ENCODE measurements around the gene OSTM1.
"Not testable (repeated sequence)": the region's sequence is repeated elsewhere in the genome, so short reads cannot be mapped to it uniquely, and the experiment has no call there.

Gene OSTM1

GRCh38 chr6:108039681-108040080 lies 34.9 kb downstream of the OSTM1 start:
- no peak overlapping the region for H3K9ac ChIP-seq (ENCODE audit: low read depth, low read length)
- H3K36me3 ChIP-seq (ENCODE audit: insufficient read depth, low read length) = peaks cover 11% of the 10 kb centered on the region
- no peaks in the 10 kb centered on the region for H3K9me3 ChIP-seq (replicated peaks; ENCODE audit: low read length)
- no peak overlapping the region for H3K4me3 ChIP-seq (ENCODE audit: low read length)
- H3K4me2 ChIP-seq (ENCODE audit: low read length) = no peak overlapping the region
- no peaks in the 10 kb centered on the region for H3K4me1 ChIP-seq (ENCODE audit: control insufficient read depth, insufficient read depth, low read length)
- no peaks in the 10 kb centered on the region for H3K27me3 ChIP-seq (ENCODE audit: control insufficient read depth, insufficient read depth, low read length)

- Histone ChIP-seq H3K9ac (ENCODE audit: low read depth, low read length) (no peak overlapping the region), H3K36me3 (ENCODE audit: insufficient read depth, low read length) (peaks cover 7% of the 10 kb centered on the region)
Measured at GRCh38 chr6:108036884-108037283, 37.7 kb downstream of the OSTM1 start.

DNA sequence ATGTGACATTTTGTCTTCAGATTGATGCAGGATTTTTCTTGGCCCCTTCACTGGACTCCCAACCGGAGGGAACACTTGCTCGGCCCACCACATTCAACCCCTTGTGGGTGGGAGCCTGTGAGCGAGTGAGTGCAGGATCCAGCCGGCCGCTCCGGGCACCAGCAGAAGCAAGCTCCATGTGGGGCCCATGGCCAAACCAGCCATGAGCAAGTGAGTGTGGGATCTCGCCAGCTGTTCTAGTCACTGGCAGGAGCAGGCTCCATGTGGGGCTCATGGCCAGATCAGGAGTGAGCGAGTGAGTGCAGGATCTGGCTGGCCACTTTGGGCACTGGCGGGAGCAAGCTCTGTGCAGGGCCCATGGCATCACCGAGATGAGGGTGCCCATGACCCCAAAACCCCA lies 42.6 kb downstream of the OSTM1 start:
- H3K36me3 ChIP-seq (ENCODE audit: insufficient read depth, low read length) = no peaks in the 10 kb centered on the region

More at GRCh38 chr6:108036884-108037283, 37.7 kb downstream of the OSTM1 start:
- Histone ChIP-seq H3K4me2 (ENCODE audit: low read length) (no peak overlapping the region), H3K4me1 (ENCODE audit: control insufficient read depth, insufficient read depth, low read length) (no peaks in the 10 kb centered on the region), H3K4me3 (ENCODE audit: low read length) (no peak overlapping the region), H3K27me3 (ENCODE audit: control insufficient read depth, insufficient read depth, low read length) (no peaks in the 10 kb centered on the region), H3K9me3 (replicated peaks; ENCODE audit: low read length) (no peaks in the 10 kb centered on the region)

GRCh38 chr6:108030211-108030610 lies 44.3 kb downstream of the OSTM1 start:
- no peaks in the 10 kb centered on the region for H3K9me3 ChIP-seq (replicated peaks; ENCODE audit: low read length)
- no peak overlapping the region for H3K9ac ChIP-seq (ENCODE audit: low read depth, low read length)
- no peak overlapping the region for H3K4me3 ChIP-seq (ENCODE audit: low read length)
- no peaks in the 10 kb centered on the region for H3K4me1 ChIP-seq (ENCODE audit: control insufficient read depth, insufficient read depth, low read length)
- no peaks in the 10 kb centered on the region for H3K36me3 ChIP-seq (ENCODE audit: insufficient read depth, low read length)
- H3K4me2 ChIP-seq (ENCODE audit: low read length) = no peak overlapping the region
- no peaks in the 10 kb centered on the region for H3K27me3 ChIP-seq (ENCODE audit: control insufficient read depth, insufficient read depth, low read length)

More for the DNA sequence above, 42.6 kb downstream of the OSTM1 start:
- H3K27me3 ChIP-seq (ENCODE audit: control insufficient read depth, insufficient read depth, low read length) = no peaks in the 10 kb centered on the region
- no peaks in the 10 kb centered on the region for H3K4me1 ChIP-seq (ENCODE audit: control insufficient read depth, insufficient read depth, low read length)
- H3K9ac ChIP-seq (ENCODE audit: low read depth, low read length) = no peak overlapping the region
- H3K9me3 ChIP-seq (replicated peaks; ENCODE audit: low read length) = no peaks in the 10 kb centered on the region
- no peak overlapping the region for H3K4me3 ChIP-seq (ENCODE audit: low read length)
- H3K4me2 ChIP-seq (ENCODE audit: low read length) = no peak overlapping the region

DNA sequence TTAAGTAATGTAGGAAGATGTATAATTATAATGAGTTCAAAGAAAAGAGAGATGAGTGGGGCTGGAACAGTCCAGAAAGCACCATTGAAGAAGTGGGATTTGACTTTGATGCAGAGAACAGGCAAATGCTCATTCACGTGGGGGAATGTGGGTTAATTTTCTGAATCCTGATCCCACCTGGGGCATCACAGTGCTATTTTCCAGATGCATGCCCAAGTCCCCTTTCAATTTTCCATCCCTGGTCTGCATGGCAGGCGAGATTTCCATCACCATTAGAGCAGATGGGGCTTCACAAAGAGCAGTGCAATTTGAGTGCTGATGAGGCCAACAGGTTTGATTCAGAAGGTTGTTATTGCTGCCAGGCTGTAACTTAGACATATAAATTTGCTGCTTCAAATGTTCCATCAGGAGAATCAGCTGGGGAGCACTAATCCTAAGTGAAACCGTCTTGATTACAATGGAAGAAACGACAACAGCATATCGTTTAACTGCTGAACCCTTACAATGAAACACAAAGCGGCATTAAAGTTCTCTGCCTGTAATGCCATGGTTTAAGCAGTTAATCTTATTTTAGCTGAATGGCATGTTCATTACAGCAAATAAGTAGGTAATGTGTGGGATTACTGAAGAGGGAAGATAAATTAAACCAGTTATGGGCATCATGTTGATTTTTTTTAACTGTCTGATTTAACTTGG lies 45.2 kb downstream of the OSTM1 start:
- H3K27me3 ChIP-seq (ENCODE audit: control insufficient read depth, insufficient read depth, low read length) = no peaks in the 10 kb centered on the region
- H3K9ac ChIP-seq (ENCODE audit: low read depth, low read length) = no peak overlapping the region
- no peaks in the 10 kb centered on the region for H3K9me3 ChIP-seq (replicated peaks; ENCODE audit: low read length)
- H3K4me3 ChIP-seq (ENCODE audit: low read length) = no peak overlapping the region
- no peak overlapping the region for H3K4me2 ChIP-seq (ENCODE audit: low read length)
- no peaks in the 10 kb centered on the region for H3K4me1 ChIP-seq (ENCODE audit: control insufficient read depth, insufficient read depth, low read length)
- H3K36me3 ChIP-seq (ENCODE audit: insufficient read depth, low read length) = no peaks in the 10 kb centered on the region

GRCh38 chr6:108027594-108027993 lies 46.9 kb downstream of the OSTM1 start:
- H3K36me3 ChIP-seq (ENCODE audit: insufficient read depth, low read length) = no peaks in the 10 kb centered on the region
- H3K27me3 ChIP-seq (ENCODE audit: control insufficient read depth, insufficient read depth, low read length) = no peaks in the 10 kb centered on the region

DNA sequence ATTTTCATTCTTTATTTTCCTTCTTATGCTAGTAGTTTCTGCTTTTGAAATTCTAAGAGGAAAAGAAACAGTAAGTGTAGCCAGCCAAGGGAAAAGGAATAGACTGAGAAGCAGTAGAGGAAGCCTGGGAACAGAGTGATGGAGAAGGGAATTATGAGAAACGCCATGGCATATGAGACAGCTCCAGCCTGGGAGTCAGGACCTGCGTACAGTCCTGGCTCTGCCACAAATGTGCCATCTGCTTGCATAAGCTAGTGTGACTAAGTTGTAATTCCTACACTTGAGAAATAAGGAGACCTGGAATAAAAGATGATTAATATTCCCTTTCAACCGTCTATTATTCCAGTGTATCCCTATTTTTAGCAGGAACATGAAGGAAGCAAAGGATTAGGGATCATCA lies 47.5 kb downstream of the OSTM1 start:
- Histone ChIP-seq H3K36me3 (ENCODE audit: insufficient read depth, low read length) (no peaks in the 10 kb centered on the region), H3K9me3 (replicated peaks; ENCODE audit: low read length) (no peaks in the 10 kb centered on the region), H3K9ac (ENCODE audit: low read depth, low read length) (no peak overlapping the region), H3K27me3 (ENCODE audit: control insufficient read depth, insufficient read depth, low read length) (no peaks in the 10 kb centered on the region), H3K4me1 (ENCODE audit: control insufficient read depth, insufficient read depth, low read length) (no peaks in the 10 kb centered on the region), H3K4me2 (ENCODE audit: low read length) (no peak overlapping the region), H3K4me3 (ENCODE audit: low read length) (no peak overlapping the region)

More at GRCh38 chr6:108027594-108027993, 46.9 kb downstream of the OSTM1 start:
- Histone ChIP-seq H3K4me2 (ENCODE audit: low read length) (no peak overlapping the region), H3K4me1 (ENCODE audit: control insufficient read depth, insufficient read depth, low read length) (no peaks in the 10 kb centered on the region), H3K9ac (ENCODE audit: low read depth, low read length) (no peak overlapping the region), H3K4me3 (ENCODE audit: low read length) (no peak overlapping the region), H3K9me3 (replicated peaks; ENCODE audit: low read length) (no peaks in the 10 kb centered on the region)

- Histone ChIP-seq H3K4me2 (ENCODE audit: low read length) (no peak overlapping the region), H3K4me1 (ENCODE audit: control insufficient read depth, insufficient read depth, low read length) (no peaks in the 10 kb centered on the region), H3K36me3 (ENCODE audit: insufficient read depth, low read length) (no peaks in the 10 kb centered on the region), H3K9me3 (replicated peaks; ENCODE audit: low read length) (no peaks in the 10 kb centered on the region), H3K27me3 (ENCODE audit: control insufficient read depth, insufficient read depth, low read length) (no peaks in the 10 kb centered on the region), H3K9ac (ENCODE audit: low read depth, low read length) (no peak overlapping the region), H3K4me3 (ENCODE audit: low read length) (no peak overlapping the region)
Measured at GRCh38 chr6:108024427-108025073, 50.0 kb downstream of the OSTM1 start.

- H3K4me3 ChIP-seq (ENCODE audit: low read length) = no peak overlapping the region
- no peaks in the 10 kb centered on the region for H3K36me3 ChIP-seq (ENCODE audit: insufficient read depth, low read length)
- H3K27me3 ChIP-seq (ENCODE audit: control insufficient read depth, insufficient read depth, low read length) = peaks cover 5% of the 10 kb centered on the region
- H3K4me1 ChIP-seq (ENCODE audit: control insufficient read depth, insufficient read depth, low read length) = no peaks in the 10 kb centered on the region
- no peak overlapping the region for H3K9ac ChIP-seq (ENCODE audit: low read depth, low read length)
- no peak overlapping the region for H3K4me2 ChIP-seq (ENCODE audit: low read length)
- H3K9me3 ChIP-seq (replicated peaks; ENCODE audit: low read length) = no peaks in the 10 kb centered on the region
Measured at GRCh38 chr6:108020472-108021116, 53.9 kb downstream of the OSTM1 start.

DNA sequence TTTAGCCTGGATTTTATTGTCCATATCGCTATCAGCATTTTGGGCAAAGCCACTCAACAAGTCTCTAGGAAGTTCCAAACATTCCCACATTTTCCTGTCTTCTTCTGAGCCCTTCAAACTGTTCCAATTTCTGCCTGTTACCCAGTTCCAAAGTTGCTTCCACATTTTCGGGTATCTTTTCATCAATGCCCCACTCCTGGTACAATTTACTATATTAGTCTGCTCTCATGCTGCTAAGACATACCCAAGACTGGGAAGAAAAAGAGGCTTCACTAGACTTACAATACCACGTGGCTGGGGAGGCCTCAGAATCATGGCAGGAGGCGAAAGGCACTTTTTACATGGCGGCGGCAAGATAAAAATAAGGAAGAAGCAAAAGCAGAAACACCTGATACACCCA lies 58.3 kb downstream of the OSTM1 start:
- not testable (repeated sequence) for H3K4me1 ChIP-seq (ENCODE audit: control insufficient read depth, insufficient read depth, low read length); H3K4me2 ChIP-seq (ENCODE audit: low read length); H3K9me3 ChIP-seq (replicated peaks; ENCODE audit: low read length); H3K27me3 ChIP-seq (ENCODE audit: control insufficient read depth, insufficient read depth, low read length); H3K4me3 ChIP-seq (ENCODE audit: low read length); H3K36me3 ChIP-seq (ENCODE audit: insufficient read depth, low read length); H3K9ac ChIP-seq (ENCODE audit: low read depth, low read length)

DNA sequence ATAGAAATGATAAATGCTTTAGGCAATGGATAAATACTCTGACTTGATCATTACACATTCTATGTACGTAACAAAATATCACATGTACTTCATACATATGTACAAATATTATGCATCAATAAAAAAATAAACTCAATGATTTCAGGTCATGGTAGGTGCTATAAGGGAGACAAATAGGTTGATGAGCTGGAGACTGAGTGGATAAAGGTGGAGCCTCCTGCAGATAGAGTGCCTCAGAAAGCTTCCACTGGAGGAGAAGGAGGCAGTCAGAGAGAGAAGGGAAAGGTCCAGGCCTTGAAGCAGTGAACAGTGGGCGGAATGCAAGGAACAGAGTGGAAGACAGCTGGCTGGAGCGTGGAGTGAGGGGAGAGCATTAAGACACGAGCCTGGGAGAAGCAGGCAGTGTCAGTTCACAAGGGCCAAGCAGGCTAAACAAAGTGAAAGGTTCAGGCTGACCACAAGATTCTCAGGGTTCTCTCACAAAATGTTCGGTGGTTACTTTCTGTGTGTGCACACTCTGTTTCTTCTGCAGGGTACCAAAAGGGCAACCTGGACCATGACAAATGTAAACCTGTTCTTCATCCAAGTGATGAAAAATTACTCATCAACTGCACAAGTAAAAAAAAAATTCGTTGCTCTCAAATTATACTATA lies 60.6 kb downstream of the OSTM1 start:
- H3K4me1 ChIP-seq (ENCODE audit: control insufficient read depth, insufficient read depth, low read length) = no peaks in the 10 kb centered on the region
- H3K9me3 ChIP-seq (replicated peaks; ENCODE audit: low read length) = no peaks in the 10 kb centered on the region
- H3K9ac ChIP-seq (ENCODE audit: low read depth, low read length) = no peak overlapping the region
- no peak overlapping the region for H3K4me3 ChIP-seq (ENCODE audit: low read length)
- peaks cover 2% of the 10 kb centered on the region for H3K27me3 ChIP-seq (ENCODE audit: control insufficient read depth, insufficient read depth, low read length)
- H3K36me3 ChIP-seq (ENCODE audit: insufficient read depth, low read length) = no peaks in the 10 kb centered on the region
- no peak overlapping the region for H3K4me2 ChIP-seq (ENCODE audit: low read length)

Data from skeletal muscle satellite cell (primary cell).